Spleen (tissue), 11 donors: ENCODE data around the gene HMGN4. TPM values are rescaled to one million over a fixed set of nuclear protein-coding genes. Genes with fewer than 3 reads are reported as not detected.
"Not testable (repeated sequence)": the region's sequence is repeated elsewhere in the genome, so short reads cannot be mapped to it uniquely, and the experiment has no call there.

ENCODE experiments used
- DNase-seq: peaks from one replicate; pipeline ENCODE4 v3.0.0-alpha.2; 2020
- H3K27ac ChIP-seq, 8 donors: fragments of 200-600 bp; sonication (generic) in 7 of 8; 1 replicate in 4 of 8; 2 replicates in 4 of 8; pipeline versions ENCODE4 v1.5.0 to v1.8.0; 2016 to 2021; ENCODE audit warnings: inconsistent platforms in 4 of 8, mild to moderate bottlenecking in 4 of 8, moderate library complexity in 1 of 8
- H3K27me3 ChIP-seq, 7 donors: fragments of 200-600 bp; sonication (generic) in 6 of 7; replicated peaks in 1 of 7; 1 replicate in 4 of 7; 2 replicates in 3 of 7; pipeline versions ENCODE4 v1.5.0 to v1.8.0; 2016 to 2021; ENCODE audit warnings: inconsistent platforms in 3 of 7, mild to moderate bottlenecking in 1 of 7
- H3K36me3 ChIP-seq, 6 donors: fragments of 200-600 bp; sonication (generic) in 5 of 6; 1 replicate in 4 of 6; 2 replicates in 2 of 6; pipeline versions ENCODE4 v1.5.0 to v1.8.0; 2016 to 2021; ENCODE audit warnings: inconsistent platforms in 2 of 6
- H3K4me1 ChIP-seq, 6 donors: fragments of 200-600 bp; sonication (generic) in 5 of 6; 1 replicate in 3 of 6; 2 replicates in 3 of 6; pipeline versions ENCODE4 v1.5.0 to v1.8.0; 2016 to 2021; ENCODE audit warnings: inconsistent platforms in 3 of 6
- H3K4me3 ChIP-seq, 8 donors: fragments of 200-600 bp; sonication (generic) in 7 of 8; 1 replicate in 4 of 8; 2 replicates in 4 of 8; pipeline versions ENCODE4 v1.5.0 to v1.8.0; 2016 to 2021; ENCODE audit warnings: inconsistent platforms in 4 of 8, mild to moderate bottlenecking in 4 of 8, moderate library complexity in 2 of 8
- H3K9me3 ChIP-seq, 8 donors: fragments of 200-600 bp; sonication (generic) in 7 of 8; 1 replicate in 4 of 8; 2 replicates in 4 of 8; pipeline versions ENCODE4 v1.5.0 to v1.8.0; 2016 to 2021; ENCODE audit warnings: inconsistent platforms in 4 of 8
- POLR2A ChIP-seq, 3 donors: fragments of 450-650 bp; IDR thresholded peaks; one replicate each; pipeline ENCODE4 v1.5.1; 2017; ENCODE audit warnings: antibody characterized with exemption in 3 of 3, mild to moderate bottlenecking in 1 of 3
- POLR2AphosphoS5 ChIP-seq, 3 donors: sonication (generic); formaldehyde crosslinking; IDR thresholded peaks; one replicate each; pipeline ENCODE4 v1.5.1; 2017; ENCODE audit warnings: antibody characterized with exemption in 3 of 3
- WGBS, 5 donors: extraction: QIAGEN DNeasy Blood & Tissue Kit in 3 of 5; methylation state at CpG; one replicate each; pipeline versions ENCODE4 v1.1.5 to v1.1.7; 2013 to 2018; 5-methylcytosine and 5-hydroxymethylcytosine counted together
- intact Hi-C: fragments of 100-400 bp; cut with DNase I; formaldehyde crosslinking; loops from one replicate; pipeline ENCODE4 v1.15.0; 2023; ENCODE audit warnings: low total_unique reads
- polyA plus RNA-seq, 3 donors: library from polyadenylated mRNA; stranded (reverse); fragments of 200-250 nt; gene quantifications; one replicate each; pipeline ENCODE4 v1.2.1, GENCODE V29; 2013
- total RNA-seq, 7 donors: library from RNA; depleted of rRNA in 3 of 7; stranded (reverse); fragments of >200 nt in 3 of 7; fragmentation: NEBNext Ultra II Directional in 4 of 7; extraction: Animal tissue kit (Norgen Biotek cat#: 25700) in 4 of 7; gene quantifications; one replicate each; pipeline versions ENCODE4 v1.1.0 to v1.2.1, GENCODE V29; 2016 to 2021
- TF ChIP-seq, protein P1 (sequence below), 11 experiments: fragments of 200-600 bp in 7 of 11; fragments of 450-650 bp in 4 of 11; sonication (generic) in 4 of 11; IDR thresholded peaks in 8 of 11; conservative IDR thresholded peaks in 3 of 11; 1 replicate in 7 of 11; 2 replicates in 4 of 11; pipeline versions ENCODE4 v1.4.0 to v1.8.0; 2016 to 2021; ENCODE audit warnings: antibody characterized with exemption in 11 of 11, inconsistent platforms in 4 of 11, mild to moderate bottlenecking in 1 of 11
- donor health status: healthy with polysubstance abuse.
- donor health status: DM: no; HTN: no; CAD: no; lungs with moderate emphysema.
- donor health status: DM: no; HTN: no; CAD: no.
- donor health status: Bipolar disorder and iron deficiency.
- donor health status: healthy.
- donor health status: DM: no; HTN: no; CAD: no.
- donor health status: DM: yes; HTN: yes; CAD: no.

HMGN4 gene
- total and polyA plus RNA-seq, 10 donors = 33.3 to 68.4 (median 52.9) TPM

DNA sequence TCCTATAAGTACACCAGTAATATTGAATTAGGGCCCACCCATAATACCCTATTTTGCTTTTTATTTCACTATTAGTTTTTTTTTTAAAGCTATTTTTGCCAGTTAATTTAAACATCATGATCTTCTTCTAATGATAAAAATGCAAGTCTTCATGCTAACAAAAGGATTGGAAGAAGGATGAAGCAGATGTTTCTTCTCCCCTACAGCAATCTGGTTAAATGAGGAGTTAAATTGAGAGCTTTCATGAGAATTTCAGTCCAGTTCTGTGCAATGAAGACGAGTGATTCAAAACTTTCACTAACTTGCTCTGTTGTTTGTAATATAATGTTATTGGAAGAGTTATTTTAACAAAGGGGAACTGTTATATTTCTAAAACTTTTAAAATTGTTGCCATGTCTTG is 3.4 kb downstream of the HMGN4 start:
- Histone ChIP-seq H3K36me3 (peaks cover 0 to 56% (median 21%) of the 10 kb centered on the region in 6 donors), H3K9me3 (no peaks in the 10 kb centered on the region), H3K4me3 (no peak overlapping the region), H3K27ac (no peak overlapping the region), H3K27me3 (no peaks in the 10 kb centered on the region), H3K4me1 (peaks cover 11 to 50% (median 29%) of the 10 kb centered on the region in 6 donors)
- intact Hi-C loops = no loop called here
- 67 to 84% (median 80%) methylated on average over 1 of the region's 1 CpG for WGBS, 5 donors
- TF ChIP-seq, protein P1, sequence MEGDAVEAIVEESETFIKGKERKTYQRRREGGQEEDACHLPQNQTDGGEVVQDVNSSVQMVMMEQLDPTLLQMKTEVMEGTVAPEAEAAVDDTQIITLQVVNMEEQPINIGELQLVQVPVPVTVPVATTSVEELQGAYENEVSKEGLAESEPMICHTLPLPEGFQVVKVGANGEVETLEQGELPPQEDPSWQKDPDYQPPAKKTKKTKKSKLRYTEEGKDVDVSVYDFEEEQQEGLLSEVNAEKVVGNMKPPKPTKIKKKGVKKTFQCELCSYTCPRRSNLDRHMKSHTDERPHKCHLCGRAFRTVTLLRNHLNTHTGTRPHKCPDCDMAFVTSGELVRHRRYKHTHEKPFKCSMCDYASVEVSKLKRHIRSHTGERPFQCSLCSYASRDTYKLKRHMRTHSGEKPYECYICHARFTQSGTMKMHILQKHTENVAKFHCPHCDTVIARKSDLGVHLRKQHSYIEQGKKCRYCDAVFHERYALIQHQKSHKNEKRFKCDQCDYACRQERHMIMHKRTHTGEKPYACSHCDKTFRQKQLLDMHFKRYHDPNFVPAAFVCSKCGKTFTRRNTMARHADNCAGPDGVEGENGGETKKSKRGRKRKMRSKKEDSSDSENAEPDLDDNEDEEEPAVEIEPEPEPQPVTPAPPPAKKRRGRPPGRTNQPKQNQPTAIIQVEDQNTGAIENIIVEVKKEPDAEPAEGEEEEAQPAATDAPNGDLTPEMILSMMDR (IDR thresholded peaks at IDR 0.05 in 8 of 11, conservative IDR thresholded peaks at IDR 0.05 in 3 of 11) = no peak
- TF ChIP-seq POLR2AphosphoS5 (IDR thresholded peaks at IDR 0.05) (no peak), POLR2A (IDR thresholded peaks at IDR 0.05) (no peak)
- no peak for DNase-seq

DNA sequence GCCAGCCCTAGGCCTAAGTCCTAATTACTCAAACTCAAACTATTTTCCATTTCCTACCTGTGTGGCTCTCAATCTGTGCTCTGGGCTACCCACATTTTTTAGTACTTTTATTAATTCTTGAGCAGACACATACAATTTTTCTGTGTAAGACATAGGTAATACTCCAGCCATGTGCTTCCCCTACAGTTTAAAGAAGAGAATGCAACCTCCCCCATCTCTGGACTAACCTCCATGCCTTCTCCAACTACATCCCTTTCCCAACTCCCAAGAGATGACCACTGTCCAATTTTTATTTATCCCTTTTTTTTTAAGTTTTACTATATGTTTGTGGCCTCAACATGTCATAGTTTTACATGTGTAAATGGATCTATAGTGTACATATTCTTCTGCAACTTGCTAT is 5.8 kb downstream of the HMGN4 start:
- Histone ChIP-seq H3K9me3 (no peaks in the 10 kb centered on the region), H3K4me3 (no peak overlapping the region), H3K4me1 (peaks cover 7 to 38% (median 22%) of the 10 kb centered on the region in 6 donors), H3K27ac (no peak overlapping the region), H3K27me3 (no peaks in the 10 kb centered on the region), H3K36me3 (peaks cover 0 to 63% (median 21%) of the 10 kb centered on the region in 6 donors)
- TF ChIP-seq, protein P1 (IDR thresholded peaks at IDR 0.05 in 8 of 11, conservative IDR thresholded peaks at IDR 0.05 in 3 of 11) = peak in 6 of 11 experiments; percentile 21 to 35 (median 32)
- TF ChIP-seq POLR2AphosphoS5 (IDR thresholded peaks at IDR 0.05) = no peak
- DNase-seq = no peak
- intact Hi-C loops = no loop called here

- DNase-seq = no peak
- H3K4me1 ChIP-seq = peaks cover 2 to 33% (median 17%) of the 10 kb centered on the region in 6 donors
- H3K27me3 ChIP-seq = no peaks in the 10 kb centered on the region
- no peak for TF ChIP-seq POLR2AphosphoS5 (IDR thresholded peaks at IDR 0.05)
- TF ChIP-seq, protein P1 (IDR thresholded peaks at IDR 0.05 in 8 of 11, conservative IDR thresholded peaks at IDR 0.05 in 3 of 11) = no peak
- no peak for TF ChIP-seq POLR2A (IDR thresholded peaks at IDR 0.05)
- intact Hi-C loops = no loop called here
- no peak overlapping the region for H3K27ac ChIP-seq
- peaks cover 0 to 63% (median 21%) of the 10 kb centered on the region in 6 donors for H3K36me3 ChIP-seq
- no peaks in the 10 kb centered on the region for H3K9me3 ChIP-seq
- H3K4me3 ChIP-seq = no peak overlapping the region
These were observed 6.3 kb downstream of the HMGN4 start for GRCh38 chr6:26544473-26544872.

GRCh38 chr6:26545627-26546026 is 7.5 kb downstream of the HMGN4 start:
- no peaks in the 10 kb centered on the region for H3K27me3 ChIP-seq
- TF ChIP-seq, protein P1 (IDR thresholded peaks at IDR 0.05 in 8 of 11, conservative IDR thresholded peaks at IDR 0.05 in 3 of 11) = no peak
- TF ChIP-seq POLR2AphosphoS5 (IDR thresholded peaks at IDR 0.05) = peak in 1 of 3 donors; percentile 7
- H3K27ac ChIP-seq = no peak overlapping the region
- H3K4me1 ChIP-seq = peaks cover 0 to 32% (median 17%) of the 10 kb centered on the region in 6 donors
- WGBS, 5 donors = 75 to 88% (median 82%) methylated on average over 6 of the region's 6 CpGs
- no peak for DNase-seq
- no peak overlapping the region for H3K4me3 ChIP-seq
- intact Hi-C loops = no loop called here
- no peaks in the 10 kb centered on the region for H3K9me3 ChIP-seq
- H3K36me3 ChIP-seq = peaks cover 0 to 56% (median 21%) of the 10 kb centered on the region in 6 donors

GRCh38 chr6:26547363-26547762 is 9.2 kb downstream of the HMGN4 start:
- H3K9me3 ChIP-seq, intact Hi-C loops, H3K27ac ChIP-seq, H3K27me3 ChIP-seq, DNase-seq, H3K4me3 ChIP-seq: not testable (repeated sequence)
- Histone ChIP-seq H3K36me3 (peaks cover 0 to 43% (median 21%) of the 10 kb centered on the region in 6 donors), H3K4me1 (peaks cover 0 to 25% (median 15%) of the 10 kb centered on the region in 6 donors)
- WGBS, 5 donors = 93 to 97% (median 96%) methylated on average over 18 of the region's 18 CpGs
